ENCODE results near the gene CRABP2.

CRABP2 gene

GRCh38 chr1:156667610-156667967, 37.8 kb downstream of the CRABP2 start:
- no peak for DNase-seq

- DNase-seq, result no peak
Observed at GRCh38 chr1:156666862-156667609, 38.3 kb downstream of the CRABP2 start.

GRCh38 chr1:156665539-156665938, 39.8 kb downstream of the CRABP2 start:
- DNase-seq, result no peak

- no peak for DNase-seq
Observed at GRCh38 chr1:156664767-156665411, 40.5 kb downstream of the CRABP2 start.

GRCh38 chr1:156664046-156664766, 41.2 kb downstream of the CRABP2 start:
- DNase-seq, result no peak

- DNase-seq, result no peak
Observed at GRCh38 chr1:156663178-156663577, 42.2 kb downstream of the CRABP2 start.

GRCh38 chr1:156662800-156663055, 42.7 kb downstream of the CRABP2 start:
- no peak for DNase-seq

- DNase-seq, result no peak
Observed at GRCh38 chr1:156662005-156662799, 43.2 kb downstream of the CRABP2 start.

- no peak for DNase-seq
Observed at GRCh38 chr1:156660752-156661112, 44.7 kb downstream of the CRABP2 start.

- DNase-seq, result peak; percentile 88
Observed at GRCh38 chr1:156659988-156660751, 45.2 kb downstream of the CRABP2 start.

GRCh38 chr1:156659661-156659987, 45.8 kb downstream of the CRABP2 start:
- DNase-seq, result no peak

GRCh38 chr1:156658945-156659574, 46.3 kb downstream of the CRABP2 start:
- no peak for DNase-seq

- no peak for DNase-seq
Observed at GRCh38 chr1:156658496-156658895, 46.9 kb downstream of the CRABP2 start.

GRCh38 chr1:156657741-156658319, 47.6 kb downstream of the CRABP2 start:
- DNase-seq, result no peak

GRCh38 chr1:156656806-156657740, 48.3 kb downstream of the CRABP2 start:
- DNase-seq, result peak; percentile 11

GRCh38 chr1:156655904-156656516, 49.4 kb downstream of the CRABP2 start:
- DNase-seq, result no peak

- DNase-seq, result no peak
Observed at GRCh38 chr1:156655151-156655903, 50.1 kb downstream of the CRABP2 start.

GRCh38 chr1:156654700-156655099, 50.7 kb downstream of the CRABP2 start:
- DNase-seq, result no peak

- DNase-seq, result no peak
Observed at GRCh38 chr1:156652992-156653355, 52.4 kb downstream of the CRABP2 start.
